Caco-2 (cell line): ENCODE data around the gene TMEM156. TPM values are rescaled to one million over a fixed set of nuclear protein-coding genes. Genes with fewer than 3 reads are reported as not detected.

ENCODE experiments used
- BruUV-seq: library from RNA; stranded (reverse); fragments of 400-500 nt; replicated peaks from 2 replicates; lab custom pipeline; 2021; lab: Mats Ljungman, UMichigan
- CTCF ChIA-PET: fragments of 300-600 bp; sonication (Branson Sonifier 250); formaldehyde crosslinking; loops from one replicate; lab custom pipeline; 2022; ENCODE audit warnings: antibody characterized with exemption; lab: Charles Lee
- POLR2A ChIA-PET: fragments of 300-600 bp; sonication (Branson Sonifier 250); formaldehyde crosslinking; loops from one replicate; lab custom pipeline; 2022; ENCODE audit warnings: antibody characterized with exemption; lab: Charles Lee
- DNase-seq, 2 experiments: peaks; one replicate each; pipeline versions ENCODE4 v3.0.0 to v3.0.0-alpha.2; 2020 to 2022
- H3K27me3 ChIP-seq: replicated peaks from 2 replicates; pipeline ENCODE4 v1.6.0; 2011; ENCODE audit warnings: low read length; ENCODE audit not compliant: control insufficient read depth, insufficient read depth
- H3K36me3 ChIP-seq: 2 replicates; pipeline ENCODE4 v1.5.1; 2011; ENCODE audit warnings: low read length; ENCODE audit not compliant: control insufficient read depth, insufficient read depth
- H3K4me1 ChIP-seq: fragments of 250-450 bp; sonication (Bioruptor Pico); 2 replicates; pipeline ENCODE4 v1.5.1; 2020; ENCODE audit warnings: mild to moderate bottlenecking
- H3K4me3 ChIP-seq: 2 replicates; pipeline ENCODE4 v1.5.1; 2011; ENCODE audit warnings: low read depth, mild to moderate bottlenecking, control low read depth, low read length
- H3K9me3 ChIP-seq: fragments of 250-450 bp; sonication (Bioruptor Pico); 2 replicates; pipeline ENCODE4 v1.5.1; 2020; ENCODE audit warnings: mild to moderate bottlenecking, moderate library complexity
- H3K27ac Mint-ChIP-seq: one replicate; pipeline ENCODE4 v1.8.0; 2022; ENCODE audit warnings: mixed read lengths; ENCODE audit not compliant: unreplicated experiment
- H3K27me3 Mint-ChIP-seq: one replicate; pipeline ENCODE4 v1.8.0; 2022; ENCODE audit warnings: mixed read lengths; ENCODE audit not compliant: insufficient read depth, unreplicated experiment
- H3K36me3 Mint-ChIP-seq: one replicate; pipeline ENCODE4 v1.8.0; 2022; ENCODE audit warnings: mild to moderate bottlenecking, mixed read lengths; ENCODE audit not compliant: insufficient read depth, unreplicated experiment
- H3K4me1 Mint-ChIP-seq: one replicate; pipeline ENCODE4 v1.8.0; 2022; ENCODE audit warnings: low read depth, mixed read lengths; ENCODE audit not compliant: unreplicated experiment
- H3K4me3 Mint-ChIP-seq: one replicate; pipeline ENCODE4 v1.8.0; 2022; ENCODE audit warnings: mild to moderate bottlenecking, moderate library complexity, mixed read lengths; ENCODE audit not compliant: unreplicated experiment
- H3K9me3 Mint-ChIP-seq: one replicate; pipeline ENCODE4 v1.8.0; 2022; ENCODE audit warnings: mixed read lengths; ENCODE audit not compliant: unreplicated experiment
- CTCF ChIP-seq, 2 experiments: fragments of 200-600 bp in 1 of 2; IDR thresholded peaks; 1 replicate in 1 of 2; 2 replicates in 1 of 2; pipeline versions ENCODE4 v1.5.1 to v1.8.0; 2011 to 2022; ENCODE audit warnings: antibody characterized with exemption in 1 of 2, control low read depth in 1 of 2, inconsistent platforms in 1 of 2, low read depth in 1 of 2, low read length in 1 of 2, mild to moderate bottlenecking in 1 of 2, moderate library complexity in 1 of 2; ENCODE audit not compliant: insufficient read depth in 1 of 2, severe bottlenecking in 1 of 2, unreplicated experiment in 1 of 2
- intact Hi-C: fragments of 100-400 bp; cut with micrococcal nuclease; formaldehyde crosslinking; loops from one replicate; pipeline ENCODE4 v1.10.0; 2022; ENCODE audit not compliant: unreplicated experiment
- total RNA-seq: library from RNA; stranded (reverse); gene quantifications from 2 replicates; pipeline ENCODE4 v1.2.3, GENCODE V29; 2022

TMEM156 gene
- total RNA-seq, 1 experiment from 2014 or later, result not detected

GRCh38 chr4:39063430-39063829 is 31.2 kb upstream of the TMEM156 start:
- BruUV-seq, result no TSS peak
- ChIA-PET CTCF (no interaction called here), POLR2A (no interaction called here)
- Mint-ChIP-seq H3K27ac (no peak overlapping the region), H3K9me3 (no peaks in the 10 kb centered on the region), H3K4me1 (peaks cover 8% of the 10 kb centered on the region), H3K36me3 (peaks cover 6% of the 10 kb centered on the region), H3K4me3 (no peak overlapping the region), H3K27me3 (no peaks in the 10 kb centered on the region)
- no peak for TF ChIP-seq CTCF (IDR thresholded peaks at IDR 0.05; ENCODE audit: insufficient read depth in 1 of 2, low read depth in 1 of 2, low read length in 1 of 2, severe bottlenecking in 1 of 2, unreplicated experiment in 1 of 2)
- Histone ChIP-seq H3K4me1 (no peaks in the 10 kb centered on the region), H3K9me3 (no peaks in the 10 kb centered on the region), H3K36me3 (no peaks in the 10 kb centered on the region), H3K27me3 (no peaks in the 10 kb centered on the region), H3K4me3 (no peak overlapping the region)
- no peak for DNase-seq
- intact Hi-C loops, result no loop called here

- Mint-ChIP-seq H3K36me3 (peaks cover 6% of the 10 kb centered on the region), H3K27me3 (no peaks in the 10 kb centered on the region), H3K4me3 (no peak overlapping the region), H3K9me3 (no peaks in the 10 kb centered on the region), H3K27ac (no peak overlapping the region), H3K4me1 (peaks cover 8% of the 10 kb centered on the region)
- no peaks in the 10 kb centered on the region for H3K9me3 ChIP-seq
- ChIA-PET CTCF (no interaction called here), POLR2A (no interaction called here)
- H3K27me3 ChIP-seq, result no peaks in the 10 kb centered on the region
- no peak for DNase-seq
- no TSS peak for BruUV-seq
- intact Hi-C loops, result no loop called here
- H3K4me3 ChIP-seq, result no peak overlapping the region
- no peaks in the 10 kb centered on the region for H3K4me1 ChIP-seq
- TF ChIP-seq CTCF (IDR thresholded peaks at IDR 0.05; ENCODE audit: insufficient read depth in 1 of 2, low read depth in 1 of 2, low read length in 1 of 2, severe bottlenecking in 1 of 2, unreplicated experiment in 1 of 2), result no peak
- no peaks in the 10 kb centered on the region for H3K36me3 ChIP-seq
These were observed 30.5 kb upstream of the TMEM156 start for GRCh38 chr4:39062770-39063097.

GRCh38 chr4:39062094-39062769 is 30.0 kb upstream of the TMEM156 start, which contains the start of gene KLHL5:
KLHL5 (plus strand) TSS chr4:39062232; CDS start chr4:39062653, 421 bp downstream.
- H3K27me3 Mint-ChIP-seq, result no peaks in the 10 kb centered on the region
- no peaks in the 10 kb centered on the region for H3K27me3 ChIP-seq
- no TSS peak for BruUV-seq
- ChIA-PET POLR2A (no interaction called here), CTCF (no interaction called here)
- peaks cover 6% of the 10 kb centered on the region for H3K36me3 Mint-ChIP-seq
- H3K4me1 Mint-ChIP-seq, result peaks cover 8% of the 10 kb centered on the region
- no peaks in the 10 kb centered on the region for H3K36me3 ChIP-seq
- no peaks in the 10 kb centered on the region for H3K9me3 Mint-ChIP-seq
- DNase-seq, result no peak
- intact Hi-C loops, result no loop called here
- no peak for TF ChIP-seq CTCF (IDR thresholded peaks at IDR 0.05; ENCODE audit: insufficient read depth in 1 of 2, low read depth in 1 of 2, low read length in 1 of 2, severe bottlenecking in 1 of 2, unreplicated experiment in 1 of 2)
- no peaks in the 10 kb centered on the region for H3K4me1 ChIP-seq
- no peak within 1 kb of the TSS for H3K27ac Mint-ChIP-seq
- no peaks in the 10 kb centered on the region for H3K9me3 ChIP-seq
- no peak within 1 kb of the TSS for H3K4me3 Mint-ChIP-seq
- H3K4me3 ChIP-seq, result no peak within 1 kb of the TSS
